Colon (tissue), 2 donors: Measurements from ENCODE around the gene SOX10.

Experiments used
- FAIRE-seq: peaks from 2 replicates; lab custom pipeline; 2012; peaks lifted over from hg19 to GRCh38; lab: Jason Lieb, UNC
- donor health status: control.
- donor health status: control.

SOX10 gene

DNA sequence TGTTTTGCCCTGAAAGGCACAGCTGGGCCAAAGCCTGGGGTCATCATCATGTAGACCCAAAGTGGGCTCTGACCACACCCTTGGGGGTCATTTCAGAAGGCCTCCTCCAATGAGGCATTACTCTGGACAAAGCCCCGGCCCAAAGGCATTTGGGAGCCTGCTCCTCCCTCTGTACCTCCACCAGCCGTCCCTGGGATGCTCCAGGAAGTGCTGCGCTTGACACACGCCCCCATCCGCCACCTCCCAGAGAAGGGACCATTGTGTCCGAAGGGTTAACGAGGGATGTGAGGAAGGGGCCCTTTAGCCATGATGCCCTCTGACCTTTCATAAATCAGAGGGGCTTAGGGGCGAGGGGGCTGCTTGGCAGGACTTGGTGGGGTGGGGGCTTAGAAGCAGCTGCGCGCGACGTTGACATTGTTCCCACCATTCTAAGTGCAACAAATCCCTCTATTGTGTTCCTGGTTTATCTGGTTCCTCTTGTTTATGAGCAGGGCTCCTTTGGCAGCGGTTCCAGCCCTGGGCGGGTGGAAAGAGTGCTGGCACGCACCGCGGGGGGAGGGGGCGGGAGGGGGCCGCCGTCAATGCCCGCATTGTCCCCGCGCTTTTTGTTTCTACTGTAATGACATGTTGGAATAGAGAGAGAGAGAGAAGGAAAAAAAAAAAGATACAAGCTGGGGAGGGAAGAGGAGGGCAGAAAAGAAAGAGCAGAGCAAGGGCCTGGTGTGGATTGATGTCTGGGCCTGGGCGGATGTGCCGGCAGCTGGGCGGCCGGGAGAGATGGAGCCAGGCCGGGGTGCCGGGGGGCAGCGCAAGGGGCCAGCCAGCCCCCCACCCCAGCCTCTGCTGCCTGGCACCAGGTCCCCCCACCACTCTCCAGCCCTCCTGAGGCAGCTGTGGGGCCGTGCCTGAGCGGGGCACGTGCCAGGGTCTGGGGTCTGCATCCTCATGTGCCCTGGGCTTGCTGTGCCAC, 32.1 kb upstream of the SOX10 start:
- FAIRE-seq: no peak

- no peak for FAIRE-seq
These were observed 29.7 kb upstream of the SOX10 start for GRCh38 chr22:38014083-38014482.

DNA sequence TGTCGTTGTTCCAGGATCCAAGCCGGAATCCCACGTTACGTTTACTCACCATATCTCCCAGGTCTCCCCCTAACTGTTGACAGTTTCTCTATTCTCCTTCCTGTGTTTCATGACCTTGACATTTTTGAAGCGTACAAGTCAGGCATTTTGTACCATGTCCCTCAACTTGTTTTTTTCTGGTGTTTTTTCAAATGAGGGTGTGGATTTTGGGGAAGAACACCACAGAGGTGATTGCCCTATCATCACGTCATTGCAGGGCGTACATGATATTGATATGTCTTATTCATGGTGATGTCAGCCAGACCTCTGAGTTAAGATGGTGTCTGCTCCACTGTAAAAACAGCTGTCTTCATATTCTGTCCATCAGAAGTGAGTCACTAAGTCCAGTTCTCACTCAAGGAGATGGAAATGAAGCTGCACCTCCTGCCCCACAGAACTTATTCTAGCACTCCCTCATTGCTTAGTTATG, 28.3 kb upstream of the SOX10 start:
- no peak for FAIRE-seq

GRCh38 chr22:38009000-38009806, 24.8 kb upstream of the SOX10 start:
- no peak for FAIRE-seq

GRCh38 chr22:38007330-38007902, 23.1 kb upstream of the SOX10 start:
- no peak for FAIRE-seq

GRCh38 chr22:38006906-38007305, 22.6 kb upstream of the SOX10 start:
- FAIRE-seq: no peak

GRCh38 chr22:38005943-38006342, 21.6 kb upstream of the SOX10 start:
- FAIRE-seq: no peak

- no peak for FAIRE-seq
These were observed 15.4 kb upstream of the SOX10 start for GRCh38 chr22:37999640-38000272.

GRCh38 chr22:37999236-37999635, 14.9 kb upstream of the SOX10 start:
- no peak for FAIRE-seq

DNA sequence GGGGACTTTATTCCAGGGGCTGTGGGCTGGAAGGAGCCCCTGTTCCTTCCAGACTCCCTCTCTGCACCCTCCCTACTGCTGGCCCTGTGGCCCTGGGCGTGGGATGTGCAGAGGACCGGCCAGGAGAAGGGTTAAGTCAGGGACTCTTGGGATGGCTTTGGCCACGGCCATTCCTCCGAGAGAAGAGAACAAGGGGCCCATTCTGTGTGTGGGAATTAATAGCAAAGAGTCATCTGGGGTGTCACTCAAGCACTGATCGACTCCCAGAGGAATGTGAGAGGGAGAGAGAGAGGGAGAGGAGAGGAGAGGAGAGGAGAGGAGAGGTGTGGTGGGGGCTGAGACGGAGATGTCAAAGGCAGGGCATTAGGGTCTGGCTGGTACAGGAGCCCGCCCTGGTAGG, 14.2 kb upstream of the SOX10 start:
- no peak for FAIRE-seq

DNA sequence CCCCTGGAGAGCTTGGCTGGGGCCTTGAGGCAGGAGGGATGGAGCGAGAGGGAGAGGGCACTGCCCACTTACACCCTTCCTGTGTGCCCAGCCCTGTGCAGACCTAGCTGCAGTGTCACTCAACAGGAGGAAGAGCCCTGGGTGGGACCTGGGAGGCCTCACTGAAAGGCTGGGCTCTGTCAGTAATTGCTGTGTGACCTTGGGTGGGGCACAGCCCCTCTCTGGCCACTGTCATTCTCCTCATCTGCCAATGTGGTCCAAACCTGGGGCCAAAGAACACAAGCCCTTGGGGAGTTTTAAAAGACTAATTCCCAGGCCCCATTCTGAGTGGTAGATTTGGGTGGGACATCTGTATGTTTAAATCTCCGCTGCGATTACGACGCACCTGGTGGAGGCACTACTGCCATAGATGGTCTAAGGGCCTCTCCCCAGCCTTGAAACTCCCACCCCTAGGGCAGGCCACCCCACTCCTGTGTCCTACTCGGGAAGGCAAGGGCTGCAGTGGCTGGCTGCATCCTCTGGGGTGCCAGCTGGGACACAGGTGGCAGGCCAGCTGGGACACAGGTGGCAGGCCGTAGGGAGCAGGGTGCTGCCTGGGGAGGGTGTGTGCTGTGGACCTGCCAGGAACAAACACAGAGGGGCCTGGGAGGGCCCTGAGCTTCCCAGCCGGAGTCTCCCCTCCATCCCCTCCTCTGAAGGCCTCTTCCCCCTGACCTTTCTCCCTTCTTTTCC, 12.3 kb upstream of the SOX10 start:
- FAIRE-seq: no peak

DNA sequence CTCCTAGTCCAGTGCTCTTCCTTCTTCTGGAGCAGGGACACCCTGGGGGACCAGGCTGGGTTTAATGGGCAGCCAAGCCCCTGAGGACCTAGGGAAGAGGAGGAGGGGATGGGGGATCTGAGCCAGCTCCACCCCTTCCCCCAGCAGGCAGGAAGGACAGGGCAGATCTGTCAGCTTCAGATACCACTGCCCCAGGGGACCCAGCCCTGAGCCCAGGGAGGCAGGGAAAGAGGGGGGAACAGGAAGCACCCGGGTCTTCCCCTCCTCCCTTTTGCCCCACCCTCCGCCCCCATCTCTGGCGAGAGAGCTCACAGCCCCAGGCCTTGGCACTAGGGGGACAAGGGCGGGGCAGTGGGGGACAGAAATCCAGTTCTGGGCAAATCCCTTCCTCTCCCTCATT, 11.7 kb upstream of the SOX10 start:
- no peak for FAIRE-seq

GRCh38 chr22:37995460-37995859, 11.1 kb upstream of the SOX10 start:
- no peak for FAIRE-seq

- FAIRE-seq: no peak
These were observed 10.6 kb upstream of the SOX10 start for GRCh38 chr22:37994982-37995381.

DNA sequence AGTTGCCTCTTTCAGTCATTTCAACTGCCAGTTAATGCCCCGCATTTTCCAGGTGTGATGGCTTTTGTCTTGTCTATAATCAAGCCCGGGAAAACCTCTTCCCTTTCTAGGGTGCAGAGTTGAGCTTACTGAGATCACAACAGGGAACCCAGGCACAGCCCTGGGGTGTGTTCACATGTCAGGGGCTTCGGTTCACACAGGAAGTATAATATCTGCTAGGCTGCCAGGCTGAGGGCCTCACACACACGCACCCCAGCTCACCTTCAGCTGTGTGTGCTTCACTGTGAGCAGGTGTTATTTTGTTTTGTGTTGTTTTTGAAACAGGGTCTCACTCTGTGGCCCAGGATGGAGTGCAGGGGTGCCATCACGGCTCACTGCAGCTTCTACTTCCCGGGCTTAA, 9.7 kb upstream of the SOX10 start:
- no peak for FAIRE-seq

DNA sequence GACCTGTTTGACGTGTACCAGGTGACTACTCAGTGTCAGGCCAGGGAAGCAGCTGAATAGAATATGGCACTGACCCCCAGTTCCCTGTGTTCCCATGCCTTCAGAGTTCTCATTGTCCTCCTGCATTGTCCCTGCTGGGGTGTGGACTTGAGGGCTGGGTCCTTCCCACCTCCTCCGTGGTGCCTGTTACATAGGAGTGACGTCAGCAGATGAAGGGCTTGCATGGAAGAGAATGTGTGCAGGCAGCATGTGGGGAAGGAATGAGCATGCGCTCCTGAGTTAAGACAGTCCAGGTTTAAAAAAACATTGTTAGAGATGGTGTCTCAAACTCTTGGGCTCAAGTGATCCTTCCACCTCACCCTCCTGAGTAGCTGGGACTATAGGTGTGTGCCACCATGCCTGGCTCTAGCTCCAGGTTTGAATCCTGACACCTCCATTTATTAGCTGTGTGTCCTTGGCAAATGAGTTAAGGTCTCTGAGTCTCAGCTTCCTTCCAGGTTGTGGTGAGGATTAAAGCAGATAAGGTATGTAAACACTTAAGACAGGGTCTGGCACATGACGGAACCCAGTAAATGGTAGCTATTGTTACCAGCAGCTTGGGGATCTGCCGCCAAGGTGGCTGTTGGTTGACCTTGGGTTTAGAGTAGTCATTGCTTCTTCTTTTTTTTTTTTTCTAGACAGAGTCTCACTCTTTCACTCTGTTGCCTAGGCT, 7.5 kb upstream of the SOX10 start:
- FAIRE-seq: no peak

DNA sequence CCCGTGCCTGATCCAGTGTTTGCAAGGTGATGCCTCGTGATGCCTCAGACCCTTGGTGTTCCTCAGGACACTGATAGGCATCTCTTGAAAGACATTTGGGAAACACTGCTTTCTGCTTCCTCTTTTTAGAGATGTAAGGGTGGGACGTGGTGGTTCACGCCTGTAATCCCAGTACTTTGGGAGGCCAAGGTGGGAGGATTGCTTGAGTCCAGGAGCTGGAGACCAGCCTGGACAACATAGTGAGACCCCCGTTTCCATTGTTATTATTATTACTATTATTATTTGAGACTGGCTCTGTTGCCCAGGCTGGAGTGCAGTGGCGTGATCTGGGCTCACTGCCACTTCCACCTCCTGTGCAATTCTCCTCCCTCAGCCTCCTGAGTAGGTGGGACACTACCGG, 6.5 kb upstream of the SOX10 start:
- no peak for FAIRE-seq

- FAIRE-seq: no peak
These were observed 5.9 kb upstream of the SOX10 start for GRCh38 chr22:37990301-37990700.

DNA sequence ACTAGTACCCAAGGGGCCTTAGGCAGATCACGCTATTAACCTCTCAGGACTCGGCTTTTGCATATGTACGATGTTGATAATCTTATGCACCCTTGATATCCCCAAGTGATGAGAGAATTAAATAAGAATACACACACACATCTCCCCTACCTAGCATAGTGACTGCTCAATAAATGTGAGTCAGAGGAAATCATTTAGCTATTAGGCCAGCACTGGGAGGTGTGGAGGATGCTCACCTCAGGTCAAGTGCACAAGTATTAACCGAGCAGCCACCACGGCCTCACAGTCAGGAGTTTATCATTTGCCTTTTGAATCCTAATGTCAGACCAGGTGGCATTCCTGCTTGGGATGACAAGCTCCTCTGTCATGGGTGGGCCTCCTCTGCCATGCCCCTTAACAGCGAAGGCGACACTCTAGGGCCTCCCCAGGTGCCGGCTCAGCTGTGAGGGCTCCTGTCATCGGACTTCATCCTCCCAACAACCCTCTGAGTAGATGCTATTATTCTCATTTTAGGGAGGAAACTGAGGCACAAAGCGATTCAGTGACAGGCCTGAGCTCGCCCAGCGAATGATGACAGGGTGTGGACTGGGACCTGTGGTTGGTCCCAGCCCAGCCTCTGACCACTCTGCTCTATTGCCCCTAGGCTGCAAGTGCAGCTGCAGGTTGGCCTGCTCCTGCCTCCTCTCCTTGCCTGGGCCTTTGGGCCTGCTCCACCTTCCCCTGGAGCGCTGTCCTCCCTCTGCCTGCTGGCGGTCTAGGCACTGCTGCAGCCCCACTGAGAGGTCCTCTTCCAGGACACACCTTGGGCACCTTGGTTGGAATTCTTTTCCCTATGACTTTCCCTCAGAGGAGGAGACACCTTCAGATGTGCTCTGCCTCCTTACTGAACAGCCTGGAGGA, 5.0 kb upstream of the SOX10 start:
- FAIRE-seq: no peak

- no peak for FAIRE-seq
These were observed 2.0 kb upstream of the SOX10 start for GRCh38 chr22:37986371-37986770.
